Muscle of back (tissue), 11 donors: ENCODE data around the gene PGD. TPM values are rescaled to one million over a fixed set of nuclear protein-coding genes. Genes with fewer than 3 reads are reported as not detected.
"Not testable (repeated sequence)": the region's sequence is repeated elsewhere in the genome, so short reads cannot be mapped to it uniquely, and the experiment has no call there.

ENCODE experiments used
- DNase-seq, 3 donors: peaks; one replicate each; pipeline versions ENCODE4 v3.0.0 to v3.0.0-alpha.2; 2013
- polyA plus RNA-seq, 10 donors: library from polyadenylated mRNA; unstranded; fragments of 120-200 nt; gene quantifications; one replicate each; pipeline ENCODE4 v1.2.1, GENCODE V29; 2013; ENCODE audit not compliant: insufficient read length in 10 of 10

The PGD gene
- polyA plus RNA-seq, 10 donors: 88.5 to 134 (median 105) TPM

GRCh38 chr1:10432910-10433700 lies 34.2 kb downstream of the PGD start:
- DNase-seq: no peak

GRCh38 chr1:10433790-10434189 lies 34.9 kb downstream of the PGD start:
- no peak for DNase-seq

GRCh38 chr1:10434590-10434989 lies 35.7 kb downstream of the PGD start:
- DNase-seq: no peak

GRCh38 chr1:10437052-10437451 lies 38.2 kb downstream of the PGD start:
- DNase-seq: no peak

GRCh38 chr1:10438677-10439163 lies 39.9 kb downstream of the PGD start:
- no peak for DNase-seq

- no peak for DNase-seq
Measured at GRCh38 chr1:10440305-10440704, 41.4 kb downstream of the PGD start.

- no peak for DNase-seq
Measured at GRCh38 chr1:10440794-10441193, 41.9 kb downstream of the PGD start.

GRCh38 chr1:10444248-10444647 lies 45.4 kb downstream of the PGD start:
- DNase-seq: no peak

- no peak for DNase-seq
Measured at GRCh38 chr1:10444795-10445397, 46.0 kb downstream of the PGD start.

GRCh38 chr1:10446790-10447422 lies 48.0 kb downstream of the PGD start:
- no peak for DNase-seq

GRCh38 chr1:10449751-10450150 lies 50.9 kb downstream of the PGD start, which contains the start of gene CORT:
Gene CORT, plus strand, starts transcription at chr1:10450031. Its CDS starts 193 bp downstream, at chr1:10450224.
- DNase-seq: no peak

GRCh38 chr1:10450156-10450814 lies 51.4 kb downstream of the PGD start:
- peak in 2 of 3 donors; percentile 30 to 54 for DNase-seq

GRCh38 chr1:10450836-10451235 lies 52.0 kb downstream of the PGD start:
- peak in 2 of 3 donors; percentile 36 to 52 for DNase-seq

- DNase-seq: peak in 2 of 3 donors; percentile 24 to 62
Measured at GRCh38 chr1:10451287-10451686, 52.4 kb downstream of the PGD start.

GRCh38 chr1:10456048-10456447 lies 57.2 kb downstream of the PGD start:
- DNase-seq: no peak

GRCh38 chr1:10456661-10457060 lies 57.8 kb downstream of the PGD start:
- DNase-seq: no peak

GRCh38 chr1:10457462-10457861 lies 58.6 kb downstream of the PGD start:
- DNase-seq: not testable (repeated sequence)

- no peak for DNase-seq
Measured at GRCh38 chr1:10457875-10458274, 59.0 kb downstream of the PGD start.

- DNase-seq: no peak
Measured at GRCh38 chr1:10459184-10459583, 60.3 kb downstream of the PGD start.

- DNase-seq: no peak
Measured at GRCh38 chr1:10467078-10467477, 68.2 kb downstream of the PGD start.

- DNase-seq: no peak
Measured at GRCh38 chr1:10470043-10470442, 71.2 kb downstream of the PGD start.
